ENCODE measurements around the gene PTPRD.
"Not testable (repeated sequence)": the region's sequence is repeated elsewhere in the genome, so short reads cannot be mapped to it uniquely, and the experiment has no call there.

PTPRD gene

DNA sequence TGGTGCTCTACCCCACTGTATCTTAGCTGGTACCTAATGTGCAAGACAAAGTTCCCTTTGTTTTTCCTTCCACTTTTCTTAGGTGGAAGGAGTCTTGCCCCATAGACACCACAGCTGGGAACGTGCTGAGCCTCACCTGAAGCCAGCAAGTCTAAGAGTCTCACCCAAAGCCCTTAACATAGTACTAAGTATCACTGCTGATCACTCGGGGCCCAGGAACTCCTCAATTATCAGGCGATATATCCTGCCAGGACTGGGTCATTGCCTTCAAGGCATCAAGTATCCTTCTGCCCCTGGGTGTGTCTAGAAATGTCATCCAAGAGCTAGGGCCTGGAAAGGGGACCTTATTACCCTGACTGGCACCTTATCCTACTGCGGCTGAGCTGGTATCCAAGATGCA, 123.9 kb downstream of the PTPRD start:
- no peak for DNase-seq (ENCODE audit: low read depth in 1 of 2, low spot score in 1 of 2)

DNA sequence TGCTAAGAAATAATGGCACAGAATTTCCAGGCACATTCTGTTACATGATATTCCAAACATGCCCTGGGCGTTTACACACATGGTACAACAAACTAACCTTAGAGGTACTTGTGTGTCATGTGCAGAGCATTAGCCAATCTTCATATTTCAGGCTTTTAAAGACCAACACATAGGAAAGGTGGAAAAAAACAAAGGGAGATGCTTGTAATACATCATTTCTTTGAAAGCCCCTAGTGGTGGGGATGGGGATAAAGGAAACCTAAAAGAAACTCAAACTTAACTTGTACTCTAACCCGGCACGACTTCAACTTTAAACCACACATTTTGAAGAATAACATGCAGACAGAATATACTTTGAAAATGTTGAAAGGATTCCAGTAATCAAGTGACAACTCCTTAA, 133.6 kb downstream of the PTPRD start:
- DNase-seq (ENCODE audit: low read depth in 1 of 2, low spot score in 1 of 2): no peak

DNA sequence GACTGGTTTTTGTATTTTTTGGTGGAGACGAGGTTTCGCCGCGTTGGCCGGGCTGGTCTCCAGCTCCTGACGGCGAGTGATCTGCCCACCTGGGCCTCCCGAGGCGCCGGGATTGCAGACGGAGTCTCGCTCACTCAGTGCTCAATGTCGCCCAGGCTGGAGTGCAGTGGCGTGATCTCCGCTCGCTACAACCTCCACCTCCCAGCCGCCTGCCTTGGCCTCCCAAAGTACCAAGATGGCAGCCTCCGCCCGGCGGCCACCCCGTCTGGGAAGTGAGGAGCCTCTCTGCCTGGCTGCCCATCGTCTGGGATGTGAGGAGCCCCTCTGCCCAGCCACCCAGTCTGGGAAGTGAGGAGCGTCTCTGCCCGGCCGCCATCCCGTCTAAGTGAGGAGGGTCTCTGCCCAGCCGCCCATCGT, 163.6 kb downstream of the PTPRD start:
- DNase-seq (ENCODE audit: low read depth in 1 of 2, low spot score in 1 of 2): not testable (repeated sequence)

DNA sequence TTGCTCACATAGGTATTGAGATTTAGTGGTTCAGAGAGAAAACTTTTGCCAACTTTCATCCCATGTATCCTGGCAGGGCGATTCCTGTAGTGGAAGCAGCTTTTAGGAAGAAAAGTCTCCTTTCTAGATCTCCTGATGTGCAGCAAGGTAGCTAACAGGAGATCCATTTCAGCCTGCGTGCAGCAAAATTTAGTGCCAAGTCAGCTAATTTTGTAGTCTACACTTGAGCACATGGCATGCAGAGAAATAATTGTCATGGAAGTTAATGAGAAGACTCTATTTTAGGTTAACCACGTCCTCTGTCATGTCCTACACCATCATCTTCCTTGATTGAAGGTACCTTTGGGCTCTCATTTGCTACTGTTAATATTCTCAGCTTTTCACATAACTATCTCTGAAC, 165.8 kb downstream of the PTPRD start:
- no peak for DNase-seq (ENCODE audit: low read depth in 1 of 2, low spot score in 1 of 2)

DNA sequence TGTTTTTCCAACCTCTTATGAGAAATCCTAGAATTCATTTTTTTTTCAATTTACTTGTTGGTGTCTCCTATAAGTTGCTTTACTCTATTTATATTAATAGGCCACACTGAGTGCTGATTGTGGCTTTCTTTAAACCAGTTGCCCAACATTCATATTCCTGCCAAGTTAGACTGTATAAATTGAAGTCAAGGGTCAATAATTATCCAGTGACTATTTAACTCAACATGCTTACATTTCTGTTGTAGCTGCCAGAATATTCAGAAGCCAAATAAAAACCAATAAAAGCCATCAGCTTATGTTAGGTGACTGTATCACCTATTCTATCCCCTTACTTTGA, 169.0 kb downstream of the PTPRD start:
- DNase-seq (ENCODE audit: low read depth in 1 of 2, low spot score in 1 of 2): no peak

DNA sequence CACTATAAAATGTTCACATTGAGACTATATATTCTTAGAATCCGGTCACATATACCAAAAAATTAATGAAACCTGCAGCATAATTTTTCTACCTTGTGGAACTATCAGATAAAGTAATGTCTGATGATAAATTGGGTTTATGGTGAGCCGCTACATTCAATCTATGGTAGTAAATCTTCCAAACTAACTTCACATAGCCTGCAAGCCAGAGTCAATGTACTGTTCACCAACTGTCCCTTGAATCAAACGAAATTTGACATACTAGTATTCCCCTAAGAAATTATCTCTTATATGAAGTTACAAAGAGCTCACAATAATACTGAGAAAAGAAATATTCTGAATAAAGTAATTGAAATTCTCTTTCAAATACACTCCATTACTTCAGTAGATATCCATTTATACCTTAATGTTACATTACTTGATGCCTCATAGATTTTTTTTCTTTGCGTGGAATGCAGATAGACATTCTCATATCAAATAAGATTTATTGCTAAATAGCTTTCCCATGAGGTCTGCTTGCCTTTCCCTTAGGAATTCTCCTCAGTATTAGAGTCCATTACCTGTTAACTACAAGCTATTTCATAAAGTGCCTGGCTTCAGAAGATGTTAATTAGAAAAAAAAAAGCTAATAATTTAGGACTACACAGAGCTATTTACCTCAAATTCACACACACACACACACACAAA, 169.5 kb downstream of the PTPRD start:
- no peak for DNase-seq (ENCODE audit: low read depth in 1 of 2, low spot score in 1 of 2)

DNA sequence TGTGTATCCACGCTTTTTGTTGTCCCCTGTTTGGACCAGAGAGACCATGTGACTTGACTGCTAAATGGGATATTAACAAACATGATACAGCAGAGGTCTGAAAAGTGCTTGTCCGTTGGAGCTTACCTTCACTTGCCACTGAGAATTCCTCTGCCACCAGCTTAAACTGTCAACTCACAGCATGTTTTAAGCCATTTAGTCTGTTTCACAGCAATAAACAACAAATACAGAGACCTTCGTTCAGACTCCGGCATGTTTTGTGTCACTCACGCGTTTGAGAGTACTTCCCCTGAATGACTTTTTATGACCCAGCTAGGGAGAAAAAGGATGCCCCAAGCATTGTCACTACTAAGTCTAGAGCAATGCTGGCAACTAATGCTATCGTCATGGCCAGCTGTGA, 173.8 kb downstream of the PTPRD start:
- DNase-seq (ENCODE audit: low read depth in 1 of 2, low spot score in 1 of 2): no peak

DNA sequence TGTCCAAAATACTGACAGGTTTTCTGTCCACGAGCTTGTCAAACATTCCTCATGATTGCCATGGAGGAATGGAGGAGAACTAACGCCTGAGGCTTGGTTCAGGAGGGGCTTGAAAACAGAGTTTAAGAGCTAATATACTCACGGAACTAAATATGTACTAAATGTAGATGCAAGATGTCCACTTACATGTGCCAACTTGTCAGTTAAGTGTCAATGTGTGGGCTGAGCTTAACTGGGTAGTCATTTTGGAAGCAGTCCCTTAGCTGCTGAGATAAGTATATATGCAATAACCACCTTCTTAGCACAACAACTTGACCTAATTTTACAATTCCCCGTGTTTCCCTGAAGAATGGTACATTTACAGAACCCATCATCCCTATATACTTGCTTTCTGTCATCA, 176.0 kb downstream of the PTPRD start:
- no peak for DNase-seq (ENCODE audit: low read depth in 1 of 2, low spot score in 1 of 2)

DNA sequence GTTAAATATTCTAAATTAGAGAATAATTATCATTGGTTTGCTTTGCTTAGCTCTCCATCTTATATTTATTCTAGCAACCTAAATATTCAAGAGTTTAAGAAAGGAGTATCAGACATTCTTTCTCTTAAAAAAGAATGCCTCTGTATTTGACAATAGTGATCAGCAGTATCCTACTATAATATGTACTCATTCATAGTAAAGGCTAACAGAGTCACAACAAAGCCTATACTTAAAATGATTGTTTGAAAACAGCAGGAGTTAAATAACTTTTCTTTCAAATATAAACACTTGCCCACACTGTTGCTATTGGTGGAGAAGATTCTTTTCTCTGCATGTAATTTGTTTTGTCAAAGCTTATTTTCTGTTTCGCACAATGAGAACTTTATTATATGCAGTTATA, 178.4 kb downstream of the PTPRD start:
- no peak for DNase-seq (ENCODE audit: low read depth in 1 of 2, low spot score in 1 of 2)

DNA sequence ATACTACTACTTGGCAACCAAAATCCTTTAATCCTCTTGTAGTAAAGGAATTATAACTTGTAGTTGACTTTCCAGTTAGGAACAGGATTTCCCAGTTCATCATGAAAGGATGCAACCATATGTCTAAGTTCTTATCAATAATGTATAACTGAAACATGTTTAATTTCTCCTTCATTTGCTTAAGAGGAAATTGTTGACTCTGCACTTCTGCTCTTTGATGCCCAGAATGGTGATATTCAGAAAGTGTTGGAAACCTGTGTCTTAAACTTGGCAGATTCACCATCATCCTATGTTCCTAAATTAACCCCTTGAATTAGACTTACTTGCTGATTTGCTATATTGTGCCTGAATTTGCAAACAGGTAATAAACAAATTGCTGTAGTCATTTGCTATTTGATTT, 201.5 kb downstream of the PTPRD start:
- no peak for DNase-seq (ENCODE audit: low read depth in 1 of 2, low spot score in 1 of 2)

DNA sequence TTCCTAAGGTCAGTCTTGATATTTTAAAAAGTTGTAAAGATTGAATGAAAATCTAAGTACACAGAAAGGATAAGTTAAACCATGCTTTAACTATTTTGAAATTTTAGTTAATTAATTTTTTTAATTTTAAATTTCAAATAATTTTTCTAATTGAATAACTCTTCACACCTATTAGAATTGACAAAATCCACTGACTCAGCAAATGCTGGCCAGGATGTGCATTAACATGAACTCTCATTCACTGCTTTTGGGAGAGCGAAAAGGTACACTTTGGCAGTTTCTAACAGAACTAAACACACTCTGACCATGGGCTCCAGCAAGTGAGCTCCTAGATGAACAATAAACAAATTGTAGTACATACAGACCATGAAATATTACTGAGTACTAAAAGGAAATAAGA, 209.5 kb downstream of the PTPRD start:
- no peak for DNase-seq (ENCODE audit: low read depth in 1 of 2, low spot score in 1 of 2)

DNA sequence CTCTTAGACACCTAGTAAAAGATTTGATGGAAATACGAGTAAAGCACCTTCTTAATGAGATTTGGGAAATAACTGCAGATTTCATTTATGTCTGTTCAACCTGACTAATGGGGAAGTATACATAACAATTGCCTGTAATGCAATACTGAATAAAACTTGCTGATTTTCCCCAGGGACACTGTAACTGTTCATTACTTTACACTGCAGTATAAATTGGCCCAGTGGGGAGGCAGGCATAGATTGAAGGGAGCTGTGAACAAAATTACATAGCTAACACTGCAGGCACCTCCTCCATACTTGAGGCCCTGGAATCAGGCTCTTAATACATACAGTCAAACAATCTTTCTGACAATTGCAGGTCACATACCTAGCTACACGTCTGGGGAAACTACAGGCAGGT, 216.2 kb downstream of the PTPRD start:
- DNase-seq (ENCODE audit: low read depth in 1 of 2, low spot score in 1 of 2): no peak

DNA sequence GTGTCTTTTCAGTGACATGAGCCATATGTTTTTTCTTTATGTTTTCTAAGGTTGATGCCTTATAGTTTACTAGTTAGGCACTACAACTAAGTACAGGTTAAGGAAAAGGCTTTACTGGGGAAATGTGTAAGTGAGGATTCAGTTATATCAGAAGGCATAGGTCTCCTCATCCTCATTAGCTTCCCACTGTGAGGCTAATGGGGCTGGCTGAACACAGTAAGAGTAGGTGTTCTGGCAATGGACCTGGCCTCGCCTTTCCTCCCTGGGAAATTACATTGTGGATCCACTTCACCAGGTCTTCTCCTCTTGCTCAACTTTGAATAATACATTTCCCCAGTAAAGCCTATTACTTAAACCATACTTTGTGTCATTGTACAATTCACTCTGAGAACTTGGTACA, 225.5 kb downstream of the PTPRD start:
- no peak for DNase-seq (ENCODE audit: low read depth in 1 of 2, low spot score in 1 of 2)

DNA sequence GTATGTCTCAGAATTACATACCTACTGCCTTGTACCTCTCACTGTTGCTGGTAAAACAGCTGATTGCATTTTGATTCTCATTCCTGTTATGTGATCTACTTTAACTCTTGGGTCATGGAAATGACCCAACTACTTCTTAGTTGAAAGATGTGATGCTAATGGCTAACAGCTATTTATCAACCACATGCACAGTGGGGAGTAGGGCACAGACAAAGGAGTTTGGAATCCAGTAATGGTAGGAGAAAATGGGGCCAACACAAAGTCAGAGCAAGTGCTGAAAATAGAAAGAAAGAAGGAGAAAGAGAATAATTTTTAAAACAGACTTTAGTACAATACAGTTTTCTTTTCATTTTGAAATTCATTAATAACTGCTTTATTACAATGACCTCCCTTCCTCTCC, 241.0 kb downstream of the PTPRD start:
- no peak for DNase-seq (ENCODE audit: low read depth in 1 of 2, low spot score in 1 of 2)

DNA sequence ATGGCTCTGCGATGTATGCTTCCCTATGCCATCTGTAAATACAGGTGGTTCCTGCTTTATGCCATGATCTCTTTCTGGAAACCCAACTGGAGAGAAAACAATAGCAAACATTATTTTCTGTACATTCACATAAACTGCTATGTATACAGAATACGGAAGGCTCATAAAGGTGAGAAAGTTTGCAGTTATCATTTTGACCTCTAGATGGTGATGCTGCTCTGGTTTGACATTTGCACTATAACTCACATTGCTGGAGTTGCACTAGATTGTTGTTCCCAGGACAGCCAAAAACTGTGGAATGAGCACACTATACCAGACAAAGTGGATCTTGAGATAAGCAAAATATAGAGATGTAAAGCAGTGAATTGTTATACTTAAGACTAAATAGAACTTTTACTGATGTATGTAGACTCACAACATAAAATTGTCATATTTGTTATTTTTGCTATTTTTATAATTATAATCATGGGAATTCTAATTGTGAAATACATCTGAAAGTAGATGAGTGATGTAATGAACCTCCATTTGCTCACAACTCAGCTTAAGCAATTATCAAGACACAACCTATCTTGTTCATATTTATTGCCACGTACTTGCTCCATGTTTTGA, 246.5 kb downstream of the PTPRD start:
- DNase-seq (ENCODE audit: low read depth in 1 of 2, low spot score in 1 of 2): no peak

DNA sequence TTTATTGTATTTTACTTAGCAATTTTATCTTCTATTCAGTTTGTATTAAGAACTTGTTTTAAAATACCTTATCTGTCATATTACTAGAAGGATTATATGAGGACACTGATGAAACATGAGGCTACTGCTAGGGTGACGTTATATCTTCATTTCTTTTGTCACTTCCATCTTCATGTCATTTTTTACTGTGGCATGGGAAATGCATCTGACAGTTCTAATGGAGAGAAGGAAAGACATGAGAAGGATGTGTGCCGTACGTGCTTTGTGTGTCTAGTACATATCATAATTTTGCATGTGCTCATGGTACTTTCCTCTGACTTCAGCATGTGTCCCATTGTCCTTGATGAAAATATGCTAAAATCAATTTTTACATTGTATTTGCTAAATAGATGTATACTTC, 258.2 kb downstream of the PTPRD start:
- DNase-seq (ENCODE audit: low read depth in 1 of 2, low spot score in 1 of 2): no peak

DNA sequence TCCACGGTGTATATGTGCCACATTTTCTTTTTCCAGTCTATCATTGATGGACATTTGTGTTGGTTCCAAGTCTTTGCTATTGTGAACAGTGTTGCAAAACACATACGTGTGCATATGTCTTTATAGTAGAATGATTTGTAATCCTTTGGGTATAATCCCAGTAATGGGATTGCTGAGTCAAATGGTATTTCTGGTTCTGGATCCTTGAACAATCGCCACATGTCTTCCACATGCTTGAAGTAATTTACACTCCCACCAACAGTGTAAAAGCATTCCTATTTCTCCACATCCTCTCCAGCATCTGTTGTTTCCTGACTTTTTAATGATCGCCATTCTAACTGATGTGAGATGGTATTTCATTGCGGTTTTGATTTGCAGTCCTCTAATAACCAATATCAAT, 267.2 kb downstream of the PTPRD start:
- not testable (repeated sequence) for DNase-seq (ENCODE audit: low read depth in 1 of 2, low spot score in 1 of 2)

DNA sequence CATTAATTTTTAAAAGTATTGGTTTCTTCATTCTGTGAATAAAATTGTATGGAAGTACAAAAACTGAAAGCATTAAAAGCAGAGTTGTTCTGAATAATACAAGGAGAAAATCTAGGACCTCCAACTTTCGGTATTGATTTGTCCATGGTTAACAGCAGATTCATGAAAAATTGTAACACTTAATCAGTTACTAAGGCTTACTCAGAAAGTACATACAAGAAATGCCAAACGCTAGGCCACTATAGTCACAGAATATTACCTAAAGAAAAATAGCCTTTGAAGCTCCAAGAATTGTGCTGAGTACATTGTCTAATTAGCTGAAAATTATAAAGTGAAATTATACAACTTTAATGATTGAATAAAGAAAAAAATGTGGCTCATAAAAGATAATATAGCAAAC, 271.7 kb downstream of the PTPRD start:
- no peak for DNase-seq (ENCODE audit: low read depth in 1 of 2, low spot score in 1 of 2)

DNA sequence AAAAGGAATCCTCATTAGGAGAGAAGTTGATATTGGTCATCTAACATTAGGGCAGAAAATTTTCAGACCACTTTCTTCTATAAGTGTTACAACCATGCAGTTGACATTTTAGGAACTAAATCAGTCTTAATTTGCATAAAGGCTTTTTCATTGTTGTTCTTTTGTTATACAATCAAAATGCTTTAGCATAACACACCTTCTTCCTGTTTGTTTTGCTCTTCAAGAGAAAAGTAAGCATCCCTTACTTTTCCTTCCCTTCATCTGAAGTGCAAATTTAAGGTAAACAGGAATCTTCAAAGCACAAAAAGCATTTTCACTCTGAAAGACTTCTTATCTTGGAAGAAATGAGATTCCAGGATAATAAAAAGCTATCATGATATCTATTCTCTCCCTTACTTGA, 273.6 kb downstream of the PTPRD start:
- no peak for DNase-seq (ENCODE audit: low read depth in 1 of 2, low spot score in 1 of 2)

DNA sequence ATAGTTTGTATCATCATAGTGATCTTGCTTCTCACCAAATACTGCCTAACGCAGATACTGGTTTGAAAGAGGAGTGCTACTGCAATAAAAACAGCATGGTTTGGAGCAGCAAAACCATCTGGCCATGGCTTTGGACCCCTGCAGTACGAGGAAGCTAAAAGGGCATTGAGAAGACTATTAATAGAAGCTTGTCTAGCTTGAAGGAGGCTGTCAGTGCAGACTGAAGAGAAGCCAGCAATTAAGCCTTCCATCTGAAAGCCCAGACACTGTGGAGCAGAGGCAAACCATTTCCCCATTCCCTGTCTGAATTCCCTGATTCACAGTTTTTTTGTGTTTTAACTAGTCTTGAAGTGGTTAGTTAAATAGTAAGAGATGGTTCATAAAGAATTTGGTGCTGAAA, 281.6 kb downstream of the PTPRD start:
- DNase-seq (ENCODE audit: low read depth in 1 of 2, low spot score in 1 of 2): no peak

DNA sequence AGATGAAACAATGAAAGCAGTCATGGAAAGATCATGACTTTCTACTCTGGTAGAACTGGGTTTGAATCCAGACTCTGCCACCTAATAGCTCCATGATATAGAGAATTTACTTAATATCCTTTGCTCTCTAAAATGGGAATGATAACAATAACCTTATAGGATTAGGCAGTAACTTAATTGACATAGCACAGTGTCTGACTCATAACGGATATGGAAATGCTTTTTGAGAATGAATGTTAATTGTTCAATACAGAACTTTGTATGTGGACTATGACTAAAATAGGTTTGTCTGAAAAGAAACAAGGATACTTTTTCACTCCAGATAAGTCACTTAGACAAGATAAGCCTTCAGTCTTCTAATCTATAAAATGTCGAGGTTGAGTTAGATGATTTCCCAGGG, 330.7 kb downstream of the PTPRD start:
- DNase-seq (ENCODE audit: low read depth in 1 of 2, low spot score in 1 of 2): no peak

DNA sequence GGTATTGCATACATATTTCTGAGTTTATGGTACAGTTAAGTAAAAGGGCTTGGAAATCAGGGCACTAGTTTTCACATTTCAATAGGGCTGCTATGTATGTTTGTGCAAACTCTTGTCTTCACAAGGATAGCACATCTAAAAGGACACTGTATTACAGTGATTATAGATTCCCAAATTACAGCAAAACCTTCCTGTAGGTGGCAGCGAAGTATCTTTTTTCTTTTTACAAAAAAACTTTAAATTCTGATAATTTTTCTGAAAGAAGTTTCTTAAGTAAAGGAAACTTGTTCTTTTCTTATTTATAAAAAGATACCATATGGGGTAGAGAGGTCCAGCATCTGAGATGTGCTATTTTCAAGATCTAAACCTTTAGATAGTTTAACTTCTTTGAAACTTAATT, 337.8 kb downstream of the PTPRD start:
- no peak for DNase-seq (ENCODE audit: low read depth in 1 of 2, low spot score in 1 of 2)

DNA sequence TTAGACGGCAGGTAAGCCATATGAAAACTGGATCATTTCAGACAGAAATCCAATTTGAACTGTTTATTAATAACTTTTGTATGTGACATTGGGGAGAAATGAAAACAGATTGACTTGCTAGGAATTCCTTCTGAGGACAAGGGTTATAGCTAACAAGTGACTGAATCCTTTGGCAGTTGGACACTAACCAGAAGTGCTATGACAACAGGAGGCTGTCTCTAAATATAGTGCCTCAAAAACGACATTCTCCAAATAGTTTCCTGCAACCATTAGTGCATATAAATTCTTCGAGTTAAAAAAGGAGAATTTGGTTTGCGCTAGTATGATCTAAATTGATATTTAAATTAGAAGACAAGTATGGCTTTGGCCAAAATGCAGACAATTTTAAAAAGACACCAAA, 338.6 kb downstream of the PTPRD start:
- DNase-seq (ENCODE audit: low read depth in 1 of 2, low spot score in 1 of 2): no peak
